Glutamatergic neuron (in vitro differentiated cells): ENCODE measurements around the gene DCXR. TPM values are rescaled to one million over a fixed set of nuclear protein-coding genes. Genes with fewer than 3 reads are reported as not detected.

ENCODE experiments used
- DNase-seq: peaks from one replicate; pipeline ENCODE4 v3.0.0; 2022
- H3K27ac Mint-ChIP-seq: one replicate; pipeline ENCODE4 v1.8.0; 2020; ENCODE audit warnings: mild to moderate bottlenecking, mixed read lengths, inconsistent platforms; ENCODE audit not compliant: unreplicated experiment
- H3K27me3 Mint-ChIP-seq: one replicate; pipeline ENCODE4 v1.8.0; 2020; ENCODE audit warnings: mild to moderate bottlenecking, moderate library complexity, mixed read lengths, inconsistent platforms; ENCODE audit not compliant: unreplicated experiment
- H3K36me3 Mint-ChIP-seq: one replicate; pipeline ENCODE4 v1.8.0; 2020; ENCODE audit warnings: mild to moderate bottlenecking, mixed read lengths, inconsistent platforms; ENCODE audit not compliant: unreplicated experiment
- H3K4me1 Mint-ChIP-seq: one replicate; pipeline ENCODE4 v1.8.0; 2020; ENCODE audit warnings: mild to moderate bottlenecking, low read depth, mixed read lengths, inconsistent platforms; ENCODE audit not compliant: unreplicated experiment
- H3K4me3 Mint-ChIP-seq: one replicate; pipeline ENCODE4 v1.8.0; 2020; ENCODE audit warnings: mild to moderate bottlenecking, mixed read lengths, inconsistent platforms; ENCODE audit not compliant: unreplicated experiment
- H3K9me3 Mint-ChIP-seq: one replicate; pipeline ENCODE4 v1.8.0; 2020; ENCODE audit warnings: mild to moderate bottlenecking, moderate library complexity, mixed read lengths, inconsistent platforms; ENCODE audit not compliant: unreplicated experiment
- total RNA-seq: library from RNA; stranded (reverse); fragmentation: NEBNext Ultra II Directional; extraction: Animal tissue kit (Norgen Biotek cat#: 25700); gene quantifications from one replicate; pipeline ENCODE4 v1.2.1, GENCODE V29; 2021; ENCODE audit not compliant: unreplicated experiment
- TF ChIP-seq, protein P1 (sequence below): fragments of 200-600 bp; sonication (generic); IDR thresholded peaks from one replicate; pipeline ENCODE4 v1.5.0; 2021; ENCODE audit not compliant: partially characterized antibody, unreplicated experiment

Gene DCXR
- total RNA-seq, 1 donor from 2014 or later, result 89.5 TPM

DNA sequence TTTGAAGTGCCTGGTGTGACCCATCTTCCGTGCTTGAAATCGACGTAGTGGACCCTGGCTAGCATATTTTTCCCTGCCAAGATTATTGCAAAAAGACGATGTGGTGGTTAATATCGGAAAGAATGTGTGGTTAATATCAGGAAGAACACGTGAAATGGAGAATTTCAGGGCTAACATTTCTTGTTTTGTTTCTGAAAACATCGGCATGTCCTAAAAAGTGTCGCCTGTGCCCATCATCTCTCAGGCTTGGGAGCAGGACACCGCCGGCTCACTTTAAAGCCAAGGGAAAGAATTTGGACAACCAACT lies 345 bp upstream of the DCXR start:
- Mint-ChIP-seq H3K9me3 (peaks cover 11% of the 10 kb centered on the region), H3K27me3 (peaks cover 13% of the 10 kb centered on the region), H3K36me3 (no peaks in the 10 kb centered on the region), H3K27ac (peak overlapping the region; percentile 60), H3K4me3 (peak overlapping the region; percentile 82), H3K4me1 (peaks cover 4% of the 10 kb centered on the region)
- TF ChIP-seq, protein P1, sequence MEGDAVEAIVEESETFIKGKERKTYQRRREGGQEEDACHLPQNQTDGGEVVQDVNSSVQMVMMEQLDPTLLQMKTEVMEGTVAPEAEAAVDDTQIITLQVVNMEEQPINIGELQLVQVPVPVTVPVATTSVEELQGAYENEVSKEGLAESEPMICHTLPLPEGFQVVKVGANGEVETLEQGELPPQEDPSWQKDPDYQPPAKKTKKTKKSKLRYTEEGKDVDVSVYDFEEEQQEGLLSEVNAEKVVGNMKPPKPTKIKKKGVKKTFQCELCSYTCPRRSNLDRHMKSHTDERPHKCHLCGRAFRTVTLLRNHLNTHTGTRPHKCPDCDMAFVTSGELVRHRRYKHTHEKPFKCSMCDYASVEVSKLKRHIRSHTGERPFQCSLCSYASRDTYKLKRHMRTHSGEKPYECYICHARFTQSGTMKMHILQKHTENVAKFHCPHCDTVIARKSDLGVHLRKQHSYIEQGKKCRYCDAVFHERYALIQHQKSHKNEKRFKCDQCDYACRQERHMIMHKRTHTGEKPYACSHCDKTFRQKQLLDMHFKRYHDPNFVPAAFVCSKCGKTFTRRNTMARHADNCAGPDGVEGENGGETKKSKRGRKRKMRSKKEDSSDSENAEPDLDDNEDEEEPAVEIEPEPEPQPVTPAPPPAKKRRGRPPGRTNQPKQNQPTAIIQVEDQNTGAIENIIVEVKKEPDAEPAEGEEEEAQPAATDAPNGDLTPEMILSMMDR, result no peak
- no peak for DNase-seq

DNA sequence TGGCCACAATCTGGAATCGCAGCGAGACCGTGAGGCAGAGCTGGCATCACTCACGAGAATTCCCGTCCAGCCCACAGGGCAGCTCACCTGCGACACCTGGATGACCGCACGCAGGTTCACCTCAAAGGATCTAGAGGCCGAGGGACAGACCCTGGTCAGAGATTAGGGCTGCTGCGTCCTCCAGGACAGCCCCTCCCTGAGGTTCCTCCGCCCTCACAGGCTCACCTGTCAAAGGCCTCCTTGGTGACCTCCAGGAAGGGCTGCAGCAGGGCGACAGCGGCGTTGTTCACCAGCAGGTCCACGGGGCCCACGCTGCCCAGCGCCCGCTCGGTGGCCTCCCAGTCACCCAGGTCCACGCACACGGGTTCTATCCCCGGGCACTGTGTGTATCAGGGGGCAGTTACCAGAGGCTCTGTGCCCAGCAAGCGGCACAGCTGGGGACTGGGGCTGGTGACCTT lies 834 bp downstream of the DCXR start:
- Mint-ChIP-seq H3K36me3 (no peaks in the 10 kb centered on the region), H3K9me3 (peaks cover 11% of the 10 kb centered on the region), H3K27me3 (peaks cover 13% of the 10 kb centered on the region), H3K27ac (no peak overlapping the region), H3K4me1 (peaks cover 4% of the 10 kb centered on the region), H3K4me3 (peak overlapping the region; percentile 42)
- TF ChIP-seq, protein P1, result no peak
- no peak for DNase-seq

- no peak for DNase-seq
- TF ChIP-seq, protein P1, result no peak
- Mint-ChIP-seq H3K4me1 (peaks cover 4% of the 10 kb centered on the region), H3K9me3 (peaks cover 8% of the 10 kb centered on the region), H3K27ac (no peak overlapping the region), H3K27me3 (peaks cover 8% of the 10 kb centered on the region), H3K4me3 (peak overlapping the region; percentile 30), H3K36me3 (no peaks in the 10 kb centered on the region)
These were observed 1.4 kb downstream of the DCXR start for GRCh38 chr17:82035956-82036633.

- H3K27ac Mint-ChIP-seq, result no peak overlapping the region
These were observed 2.0 kb downstream of the DCXR start for GRCh38 chr17:82035488-82035887.

More at GRCh38 chr17:82035488-82035887, 2.0 kb downstream of the DCXR start:
- H3K4me3 Mint-ChIP-seq, result peak overlapping the region; percentile 56
- no peaks in the 10 kb centered on the region for H3K36me3 Mint-ChIP-seq
- TF ChIP-seq, protein P1, result no peak
- peaks cover 8% of the 10 kb centered on the region for H3K9me3 Mint-ChIP-seq
- peaks cover 7% of the 10 kb centered on the region for H3K27me3 Mint-ChIP-seq
- peaks cover 4% of the 10 kb centered on the region for H3K4me1 Mint-ChIP-seq
- DNase-seq, result no peak
